SK-N-MC (cell line): Measurements from ENCODE around the gene NME4.

ENCODE experiments used
- EZH2 ChIP-seq: fragments of 200-600 bp; sonication (generic); IDR thresholded peaks from one replicate; pipeline ENCODE4 v1.6.1; 2017; ENCODE audit warnings: antibody characterized with exemption
- POLR2AphosphoS5 ChIP-seq: IDR thresholded peaks from 2 replicates; pipeline ENCODE4 v1.6.1; 2012; ENCODE audit warnings: mild to moderate bottlenecking, low read depth, low read length, borderline replicate concordance

GRCh38 chr16:405548-406506, 8.8 kb downstream of the NME4 start:
- TF ChIP-seq POLR2AphosphoS5, result no peak
- no peak for TF ChIP-seq EZH2
